GM12874 (cell line): ENCODE data around the gene ZNF76.

ENCODE experiments used
- CTCF ChIP-seq: IDR thresholded peaks from 2 replicates; pipeline ENCODE4 v1.5.1; 2011; ENCODE audit warnings: low read depth, mild to moderate bottlenecking, control low read depth, low read length, moderate library complexity; ENCODE audit not compliant: insufficient read depth

ZNF76 gene

GRCh38 chr6:35341557-35341956, 82.0 kb downstream of the ZNF76 start:
- TF ChIP-seq CTCF, result no peak

- TF ChIP-seq CTCF, result peak; percentile 93
Observed at GRCh38 chr6:35342258-35343091, 82.9 kb downstream of the ZNF76 start, which contains the start of gene PPARD. PPARD (plus strand) TSS chr6:35342558; CDS start chr6:35411088, 68,530 bp downstream.

- no peak for TF ChIP-seq CTCF
Observed at GRCh38 chr6:35343092-35343834, 83.7 kb downstream of the ZNF76 start.

GRCh38 chr6:35343835-35344550, 84.5 kb downstream of the ZNF76 start:
- no peak for TF ChIP-seq CTCF
